HL-60 (cell line): ENCODE data around the gene CFTR.

Experiments used
- DNase-seq, 2 experiments: peaks; one replicate each; pipeline ENCODE4 v3.0.0-alpha.2; 2010 to 2020; ENCODE audit warnings: low read depth in 1 of 2, low spot score in 1 of 2
- H3K27ac ChIP-seq: fragments of 250-450 bp; sonication (Bioruptor Pico); replicated peaks from 2 replicates; pipeline ENCODE4 v1.5.1; 2020; ENCODE audit warnings: mild to moderate bottlenecking, moderate library complexity
- H3K27me3 ChIP-seq: fragments of 250-450 bp; sonication (Bioruptor Pico); 2 replicates; pipeline ENCODE4 v1.5.1; 2021; ENCODE audit warnings: mild to moderate bottlenecking, moderate library complexity; ENCODE audit not compliant: insufficient read depth, poor library complexity, severe bottlenecking
- H3K4me3 ChIP-seq: replicated peaks from 2 replicates; pipeline ENCODE4 v1.5.1; 2011; ENCODE audit warnings: mild to moderate bottlenecking, control low read depth, low read length; ENCODE audit not compliant: insufficient read depth
- CTCF ChIP-seq: IDR thresholded peaks from one replicate; pipeline ENCODE4 v1.5.1; 2011; ENCODE audit warnings: low read length, control low read depth, inconsistent platforms; ENCODE audit not compliant: insufficient read depth
- GABPA ChIP-seq: IDR thresholded peaks from 2 replicates; pipeline ENCODE4 v1.6.1; 2012; ENCODE audit warnings: low read depth
- POLR2AphosphoS5 ChIP-seq: IDR thresholded peaks from 2 replicates; pipeline ENCODE4 v1.6.1; 2012; ENCODE audit warnings: low read depth
- REST ChIP-seq: IDR thresholded peaks from 2 replicates; pipeline ENCODE4 v1.6.1; 2012; ENCODE audit warnings: low read depth; ENCODE audit not compliant: insufficient replicate concordance
- SPI1 ChIP-seq: IDR thresholded peaks from 2 replicates; pipeline ENCODE4 v1.6.1; 2012; ENCODE audit warnings: low read depth, mild to moderate bottlenecking, borderline replicate concordance

CFTR gene

GRCh38 chr7:117572856-117573620, 93.2 kb downstream of the CFTR start:
- no peak for DNase-seq
- Histone ChIP-seq H3K27me3 (no peaks in the 10 kb centered on the region), H3K27ac (no peak overlapping the region), H3K4me3 (no peak overlapping the region)
- TF ChIP-seq CTCF (no peak), POLR2AphosphoS5 (no peak)

GRCh38 chr7:117581424-117581823, 101.6 kb downstream of the CFTR start:
- Histone ChIP-seq H3K27me3 (no peaks in the 10 kb centered on the region), H3K27ac (no peak overlapping the region), H3K4me3 (no peak overlapping the region)
- no peak for TF ChIP-seq GABPA
- TF ChIP-seq CTCF: no peak
- no peak for TF ChIP-seq SPI1
- TF ChIP-seq POLR2AphosphoS5: no peak
- TF ChIP-seq REST: no peak
- DNase-seq: no peak

GRCh38 chr7:117582219-117582704, 102.4 kb downstream of the CFTR start:
- H3K27me3 ChIP-seq: no peaks in the 10 kb centered on the region
- no peak overlapping the region for H3K27ac ChIP-seq
- no peak for DNase-seq
- H3K4me3 ChIP-seq: no peak overlapping the region
- TF ChIP-seq CTCF (no peak), GABPA (no peak), REST (no peak), POLR2AphosphoS5 (no peak), SPI1 (no peak)

- H3K4me3 ChIP-seq: no peak overlapping the region
- no peaks in the 10 kb centered on the region for H3K27me3 ChIP-seq
- H3K27ac ChIP-seq: no peak overlapping the region
- TF ChIP-seq SPI1 (no peak), GABPA (no peak), CTCF (no peak), REST (no peak), POLR2AphosphoS5 (no peak)
- no peak for DNase-seq
Observed at GRCh38 chr7:117587931-117588330, 108.1 kb downstream of the CFTR start.
